OCI-LY1 (cell line): ENCODE measurements around the gene UGT1A4.

Source experiments
- H2AFZ ChIP-seq: fragments of 200-600 bp; sonication (generic), shearing (Covaris generic); 2 replicates; pipeline ENCODE4 v1.6.0; 2014; ENCODE audit warnings: antibody characterized with exemption, mild to moderate bottlenecking, low read length
- H3F3A ChIP-seq: fragments of 200-600 bp; sonication (generic), shearing (Covaris generic); 2 replicates; pipeline ENCODE4 v1.6.0; 2014; ENCODE audit warnings: mild to moderate bottlenecking, antibody characterized with exemption, low read length, moderate library complexity; ENCODE audit not compliant: insufficient read depth
- H3K27ac ChIP-seq: fragments of 200-600 bp; sonication (generic); 2 replicates; pipeline ENCODE4 v1.5.1; 2014; ENCODE audit warnings: low read length, mixed run types, mild to moderate bottlenecking, low read depth; ENCODE audit not compliant: poor library complexity, severe bottlenecking
- H3K27me3 ChIP-seq: fragments of 200-600 bp; sonication (generic); 2 replicates; pipeline ENCODE4 v1.6.0; 2014; ENCODE audit warnings: antibody characterized with exemption, mild to moderate bottlenecking, low read length, moderate library complexity; ENCODE audit not compliant: insufficient read depth
- H3K36me3 ChIP-seq: fragments of 200-600 bp; sonication (generic); 2 replicates; pipeline ENCODE4 v1.6.1; 2014; ENCODE audit warnings: mild to moderate bottlenecking, antibody characterized with exemption, low read length, moderate library complexity, mixed read lengths; ENCODE audit not compliant: insufficient read depth
- H3K4me1 ChIP-seq: fragments of 200-600 bp; sonication (generic); 2 replicates; pipeline ENCODE4 v1.5.1; 2014; ENCODE audit warnings: mild to moderate bottlenecking, low read length, moderate library complexity; ENCODE audit not compliant: insufficient read depth, severe bottlenecking
- H3K4me2 ChIP-seq: fragments of 200-600 bp; sonication (generic), shearing (Covaris generic); 2 replicates; pipeline ENCODE4 v1.6.1; 2014; ENCODE audit warnings: low read length
- H3K4me3 ChIP-seq: fragments of 200-600 bp; sonication (generic); 2 replicates; pipeline ENCODE4 v1.5.1; 2014; ENCODE audit warnings: low read length, low read depth, mild to moderate bottlenecking, mixed read lengths; ENCODE audit not compliant: poor library complexity, severe bottlenecking
- H3K79me2 ChIP-seq: fragments of 200-600 bp; shearing (Covaris generic); 2 replicates; pipeline ENCODE4 v1.6.1; 2016; ENCODE audit warnings: mixed run types, low read length, mixed read lengths; ENCODE audit not compliant: insufficient read depth
- H3K9ac ChIP-seq: fragments of 200-600 bp; sonication (generic), shearing (Covaris generic); 2 replicates; pipeline ENCODE4 v1.6.1; 2014; ENCODE audit warnings: mild to moderate bottlenecking, low read length, mixed read lengths
- H3K9me2 ChIP-seq: fragments of 200-600 bp; sonication (generic), shearing (Covaris generic); 2 replicates; pipeline ENCODE4 v1.6.1; 2014; ENCODE audit warnings: low read depth, mild to moderate bottlenecking, low read length, mixed read lengths
- H3K9me3 ChIP-seq: fragments of 200-600 bp; shearing (Covaris generic); 2 replicates; pipeline ENCODE4 v1.6.1; 2014; ENCODE audit warnings: low read length, mixed read lengths
- H4K20me1 ChIP-seq: fragments of 200-600 bp; sonication (generic), shearing (Covaris generic); 2 replicates; pipeline ENCODE4 v1.6.0; 2016; ENCODE audit warnings: mild to moderate bottlenecking, low read length; ENCODE audit not compliant: insufficient read depth
- CTCF ChIP-seq: fragments of 200-600 bp; sonication (generic), shearing (Covaris generic); IDR thresholded peaks from 2 replicates; pipeline ENCODE4 v1.5.1; 2017; ENCODE audit warnings: mild to moderate bottlenecking, antibody characterized with exemption, low read length, moderate library complexity, mixed read lengths
- EZH2 ChIP-seq: fragments of 200-600 bp; sonication (generic), shearing (Covaris generic); IDR thresholded peaks from 2 replicates; pipeline ENCODE4 v1.8.0; 2017; ENCODE audit warnings: borderline replicate concordance, mixed run types, mild to moderate bottlenecking, antibody characterized with exemption, low read length, moderate library complexity, mixed read lengths

Gene UGT1A4

GRCh38 chr2:233676046-233676445, 42.5 kb upstream of the UGT1A4 start:
- Histone ChIP-seq H3K27ac (no peak overlapping the region), H3K27me3 (no peaks in the 10 kb centered on the region; the same call in 1 of the 2 replicates), H4K20me1 (no peaks in the 10 kb centered on the region), H3K79me2 (no peaks in the 10 kb centered on the region), H3F3A (no peaks in the 10 kb centered on the region), H3K9me2 (no peaks in the 10 kb centered on the region), H3K9me3 (no peaks in the 10 kb centered on the region), H3K9ac (no peak overlapping the region), H3K4me1 (no peaks in the 10 kb centered on the region), H2AFZ (no peak overlapping the region), H3K4me2 (no peak overlapping the region), H3K4me3 (no peak overlapping the region), H3K36me3 (no peaks in the 10 kb centered on the region)
- no peak for TF ChIP-seq EZH2
- no peak for TF ChIP-seq CTCF

GRCh38 chr2:233679196-233679595, 39.3 kb upstream of the UGT1A4 start:
- no peaks in the 10 kb centered on the region; the same call in 1 of the 2 replicates for H3K9me2 ChIP-seq
- H3K4me3 ChIP-seq, result no peak overlapping the region
- no peak overlapping the region for H3K4me2 ChIP-seq
- H3K27me3 ChIP-seq, result no peaks in the 10 kb centered on the region
- H3K9ac ChIP-seq, result no peak overlapping the region
- no peaks in the 10 kb centered on the region for H3K4me1 ChIP-seq
- H4K20me1 ChIP-seq, result no peaks in the 10 kb centered on the region
- H3F3A ChIP-seq, result no peaks in the 10 kb centered on the region
- H3K36me3 ChIP-seq, result no peaks in the 10 kb centered on the region
- H2AFZ ChIP-seq, result no peak overlapping the region
- H3K79me2 ChIP-seq, result no peaks in the 10 kb centered on the region
- no peaks in the 10 kb centered on the region for H3K9me3 ChIP-seq
- TF ChIP-seq CTCF (no peak), EZH2 (no peak)
- H3K27ac ChIP-seq, result no peak overlapping the region

GRCh38 chr2:233680361-233681045, 38.0 kb upstream of the UGT1A4 start:
- Histone ChIP-seq H2AFZ (no peak overlapping the region), H3K4me1 (no peaks in the 10 kb centered on the region), H3F3A (no peaks in the 10 kb centered on the region), H3K9me2 (no peaks in the 10 kb centered on the region; the same call in 1 of the 2 replicates), H4K20me1 (no peaks in the 10 kb centered on the region), H3K27ac (no peak overlapping the region), H3K27me3 (no peaks in the 10 kb centered on the region), H3K36me3 (no peaks in the 10 kb centered on the region), H3K9me3 (no peaks in the 10 kb centered on the region), H3K4me2 (no peak overlapping the region), H3K4me3 (no peak overlapping the region), H3K9ac (no peak overlapping the region), H3K79me2 (no peaks in the 10 kb centered on the region)
- TF ChIP-seq EZH2, result no peak
- no peak for TF ChIP-seq CTCF
